GM12892 (cell line): Measurements from ENCODE around the gene BCL2A1.

Source experiments
- DNase-seq: peaks from one replicate; pipeline ENCODE4 v3.0.0; 2011; ENCODE audit not compliant: insufficient read length
- FAIRE-seq: peaks from 2 replicates; lab custom pipeline; 2011; peaks lifted over from hg19 to GRCh38; lab: Jason Lieb, UNC
- POLR2A ChIP-seq: IDR thresholded peaks from 2 replicates; pipeline ENCODE4 v1.6.1; 2011; ENCODE audit warnings: low read depth, low read length, control low read depth
- POLR2AphosphoS5 ChIP-seq: IDR thresholded peaks from 2 replicates; pipeline ENCODE4 v1.6.1; 2011; ENCODE audit warnings: low read depth, low read length, control low read depth
- TAF1 ChIP-seq: IDR thresholded peaks from 2 replicates; pipeline ENCODE4 v1.6.1; 2011; ENCODE audit warnings: low read depth, mild to moderate bottlenecking, control low read depth, low read length, borderline replicate concordance

BCL2A1 gene

GRCh38 chr15:79981831-79982455, 10.9 kb upstream of the BCL2A1 start:
- FAIRE-seq = peak; percentile 82

GRCh38 chr15:79978655-79979514, 7.9 kb upstream of the BCL2A1 start:
- DNase-seq (no peak), FAIRE-seq (peak; percentile 91)
- TF ChIP-seq TAF1 = peak; percentile 42; the same call in 1 of the 2 replicates
- TF ChIP-seq POLR2AphosphoS5 = no peak
- no peak for TF ChIP-seq POLR2A

More at GRCh38 chr15:79981831-79982455, 10.9 kb upstream of the BCL2A1 start:
- TF ChIP-seq POLR2AphosphoS5 (no peak), TAF1 (no peak; the same call in 1 of the 2 replicates), POLR2A (no peak)
- no peak for DNase-seq

GRCh38 chr15:79978260-79978654, 7.3 kb upstream of the BCL2A1 start:
- FAIRE-seq = no peak
- TF ChIP-seq POLR2AphosphoS5 (peak; percentile 81), POLR2A (no peak), TAF1 (no peak)
- no peak for DNase-seq

- DNase-seq (no peak), FAIRE-seq (peak; percentile 78)
- TF ChIP-seq POLR2A = peak; percentile 69
- no peak for TF ChIP-seq POLR2AphosphoS5
Observed at GRCh38 chr15:79977431-79978054, 6.5 kb upstream of the BCL2A1 start.

GRCh38 chr15:79973456-79974195, 2.6 kb upstream of the BCL2A1 start:
- DNase-seq (no peak), FAIRE-seq (peak; percentile 91)

GRCh38 chr15:79972863-79973262, 1.9 kb upstream of the BCL2A1 start:
- no peak for DNase-seq
- peak; percentile 69 for FAIRE-seq
- TF ChIP-seq TAF1 = no peak
- TF ChIP-seq POLR2AphosphoS5 = no peak
- TF ChIP-seq POLR2A = no peak

More at GRCh38 chr15:79973456-79974195, 2.6 kb upstream of the BCL2A1 start:
- no peak for TF ChIP-seq POLR2AphosphoS5
- TF ChIP-seq TAF1 = no peak
- TF ChIP-seq POLR2A = no peak

- DNase-seq = no peak
- FAIRE-seq = peak; percentile 36
- TF ChIP-seq POLR2A (no peak), POLR2AphosphoS5 (no peak), TAF1 (no peak)
Observed at GRCh38 chr15:79970181-79970580, 815 bp downstream of the BCL2A1 start.

GRCh38 chr15:79969146-79969545, 1.9 kb downstream of the BCL2A1 start:
- DNase-seq = no peak
- TF ChIP-seq TAF1 (no peak), POLR2A (no peak), POLR2AphosphoS5 (0 out of 2 replicates have a peak, but pooled peaks have one; percentile 36)
- peak; percentile 44 for FAIRE-seq

- no peak for FAIRE-seq
- no peak for DNase-seq
- no peak for TF ChIP-seq POLR2AphosphoS5
- no peak for TF ChIP-seq TAF1
- TF ChIP-seq POLR2A = no peak
Observed at GRCh38 chr15:79967298-79968182, 3.5 kb downstream of the BCL2A1 start.
